SK-N-SH treated with all-trans-retinoic acid at 6 μM for 48 hours (cell line): ENCODE data around the gene CERT1.

Source experiments
- ATAC-seq: fragments of 200-7000 bp; cut with Tn5 transposase; 3 replicates; pipeline ENCODE4 v1.9.1; 2020; ENCODE audit warnings: mild to moderate bottlenecking, moderate library complexity
- ARNTL ChIP-seq: fragments of 450-650 bp; formaldehyde crosslinking; IDR thresholded peaks from 2 replicates; pipeline ENCODE4 v1.5.0; 2020; ENCODE audit warnings: low read depth, mild to moderate bottlenecking, moderate library complexity, borderline replicate concordance
- BACH2 ChIP-seq: fragments of 250-450 bp; sonication (Bioruptor Pico); IDR thresholded peaks from 2 replicates; pipeline ENCODE4 v1.9.0; 2021; ENCODE audit warnings: mild to moderate bottlenecking, borderline replicate concordance
- CSDC2 ChIP-seq: fragments of 250-450 bp; sonication (Bioruptor Pico); IDR thresholded peaks from 2 replicates; pipeline ENCODE4 v1.5.0; 2020; ENCODE audit warnings: mild to moderate bottlenecking, moderate library complexity
- ESRRG ChIP-seq: fragments of 250-450 bp; sonication (Bioruptor Pico); IDR thresholded peaks from 2 replicates; pipeline ENCODE4 v1.6.1; 2021; ENCODE audit warnings: mild to moderate bottlenecking
- GLIS3 ChIP-seq: fragments of 250-450 bp; sonication (Bioruptor Pico); IDR thresholded peaks from 2 replicates; pipeline ENCODE4 v1.5.0; 2020; ENCODE audit warnings: mild to moderate bottlenecking, moderate library complexity
- ISL1 ChIP-seq: fragments of 250-450 bp; sonication (Bioruptor Pico); IDR thresholded peaks from 2 replicates; pipeline ENCODE4 v2.1.2; 2022; ENCODE audit warnings: mild to moderate bottlenecking, moderate library complexity
- OSR1 ChIP-seq: fragments of 250-450 bp; sonication (Bioruptor Pico); IDR thresholded peaks from 2 replicates; pipeline ENCODE4 v1.8.0; 2022; ENCODE audit warnings: moderate library complexity, mild to moderate bottlenecking, inconsistent platforms
- PPARA ChIP-seq: fragments of 250-450 bp; sonication (Bioruptor Pico); IDR thresholded peaks from 2 replicates; pipeline ENCODE4 v1.5.0; 2020; ENCODE audit warnings: mild to moderate bottlenecking, borderline replicate concordance
- RARB ChIP-seq: fragments of 250-450 bp; sonication (Bioruptor Pico); IDR thresholded peaks from 2 replicates; pipeline ENCODE4 v1.8.0; 2021; ENCODE audit warnings: mild to moderate bottlenecking, moderate library complexity
- SNAI2 ChIP-seq: fragments of 250-450 bp; sonication (Bioruptor Pico); IDR thresholded peaks from 2 replicates; pipeline ENCODE4 v1.5.0; 2020; ENCODE audit warnings: mild to moderate bottlenecking, moderate library complexity
- TCF4 ChIP-seq: fragments of 250-450 bp; sonication (Bioruptor Pico); IDR thresholded peaks from 2 replicates; pipeline ENCODE4 v1.8.0; 2021; ENCODE audit warnings: mild to moderate bottlenecking, moderate library complexity, borderline replicate concordance
- ZC3H10 ChIP-seq: fragments of 250-450 bp; sonication (Bioruptor Pico); IDR thresholded peaks from 2 replicates; pipeline ENCODE4 v1.5.1; 2021; ENCODE audit warnings: mild to moderate bottlenecking, moderate library complexity
- ZFP3 ChIP-seq: fragments of 250-450 bp; sonication (Bioruptor Pico); IDR thresholded peaks from 2 replicates; pipeline ENCODE4 v1.5.0; 2020; ENCODE audit warnings: mild to moderate bottlenecking, moderate library complexity
- ZFP30 ChIP-seq: fragments of 450-650 bp; formaldehyde crosslinking; IDR thresholded peaks from 2 replicates; pipeline ENCODE4 v1.5.0; 2022; ENCODE audit warnings: mild to moderate bottlenecking, moderate library complexity
- ZNF565 ChIP-seq: fragments of 450-650 bp; formaldehyde crosslinking; conservative IDR thresholded peaks from 2 replicates; pipeline ENCODE4 v1.5.0; 2020; ENCODE audit warnings: low read depth, mild to moderate bottlenecking, moderate library complexity
- ZNF8 ChIP-seq: fragments of 450-650 bp; formaldehyde crosslinking; IDR thresholded peaks from 2 replicates; pipeline ENCODE4 v1.5.0; 2020; ENCODE audit warnings: mild to moderate bottlenecking, moderate library complexity
- TF ChIP-seq, protein P1 (sequence below): fragments of 250-450 bp; sonication (Bioruptor Pico); IDR thresholded peaks from 2 replicates; pipeline ENCODE4 v1.5.1; 2020; ENCODE audit warnings: low read depth, mild to moderate bottlenecking, moderate library complexity
- TF ChIP-seq, protein P2 (sequence below): fragments of 250-450 bp; sonication (Bioruptor Pico); IDR thresholded peaks from 2 replicates; pipeline ENCODE4 v1.8.0; 2020; ENCODE audit warnings: mild to moderate bottlenecking, moderate library complexity, borderline replicate concordance
- TF ChIP-seq, protein P3 (sequence below): fragments of 250-450 bp; sonication (Bioruptor Pico); IDR thresholded peaks from 2 replicates; pipeline ENCODE4 v1.5.1; 2021; ENCODE audit warnings: mild to moderate bottlenecking, moderate library complexity
- TF ChIP-seq, protein P4 (sequence below): fragments of 250-450 bp; sonication (Bioruptor Pico); IDR thresholded peaks from 2 replicates; pipeline ENCODE4 v1.8.0; 2021; ENCODE audit warnings: low read depth, mild to moderate bottlenecking, moderate library complexity, borderline replicate concordance
- TF ChIP-seq, protein P5 (sequence below): fragments of 250-450 bp; sonication (Bioruptor Pico); IDR thresholded peaks from 2 replicates; pipeline ENCODE4 v1.5.0; 2020; ENCODE audit warnings: mild to moderate bottlenecking, moderate library complexity

Gene CERT1

DNA sequence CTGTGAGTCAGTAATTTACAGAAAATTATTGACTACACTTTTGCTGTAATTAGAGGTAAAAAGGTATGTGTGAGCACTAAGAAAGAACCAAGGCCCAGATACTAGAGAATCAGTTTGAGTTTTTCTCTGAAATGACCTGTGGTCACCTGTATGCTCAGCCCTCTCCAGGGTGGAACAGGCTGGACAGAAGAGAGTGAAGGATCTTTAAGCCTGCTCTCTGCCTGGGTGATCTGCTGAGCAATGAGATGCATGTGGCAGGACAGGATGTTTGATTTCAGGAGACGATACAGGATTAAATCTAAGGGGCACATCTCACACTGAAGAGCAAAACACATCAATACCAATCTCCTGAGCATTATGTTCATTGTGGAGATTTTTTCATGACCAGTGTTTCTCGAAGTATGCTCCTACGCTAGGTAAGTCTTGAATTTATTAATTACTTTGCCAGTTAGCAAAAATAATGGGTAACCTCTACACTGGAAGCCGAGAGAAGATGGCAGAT is 148.9 kb downstream of the CERT1 start:
- no peak for TF ChIP-seq ZFP30 (CRISPR knock-in tag)
- TF ChIP-seq, protein P1, sequence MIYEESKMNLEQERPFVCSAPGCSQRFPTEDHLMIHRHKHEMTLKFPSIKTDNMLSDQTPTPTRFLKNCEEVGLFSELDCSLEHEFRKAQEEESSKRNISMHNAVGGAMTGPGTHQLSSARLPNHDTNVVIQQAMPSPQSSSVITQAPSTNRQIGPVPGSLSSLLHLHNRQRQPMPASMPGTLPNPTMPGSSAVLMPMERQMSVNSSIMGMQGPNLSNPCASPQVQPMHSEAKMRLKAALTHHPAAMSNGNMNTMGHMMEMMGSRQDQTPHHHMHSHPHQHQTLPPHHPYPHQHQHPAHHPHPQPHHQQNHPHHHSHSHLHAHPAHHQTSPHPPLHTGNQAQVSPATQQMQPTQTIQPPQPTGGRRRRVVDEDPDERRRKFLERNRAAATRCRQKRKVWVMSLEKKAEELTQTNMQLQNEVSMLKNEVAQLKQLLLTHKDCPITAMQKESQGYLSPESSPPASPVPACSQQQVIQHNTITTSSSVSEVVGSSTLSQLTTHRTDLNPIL (CRISPR knock-in tag), result no peak
- TF ChIP-seq, protein P2, sequence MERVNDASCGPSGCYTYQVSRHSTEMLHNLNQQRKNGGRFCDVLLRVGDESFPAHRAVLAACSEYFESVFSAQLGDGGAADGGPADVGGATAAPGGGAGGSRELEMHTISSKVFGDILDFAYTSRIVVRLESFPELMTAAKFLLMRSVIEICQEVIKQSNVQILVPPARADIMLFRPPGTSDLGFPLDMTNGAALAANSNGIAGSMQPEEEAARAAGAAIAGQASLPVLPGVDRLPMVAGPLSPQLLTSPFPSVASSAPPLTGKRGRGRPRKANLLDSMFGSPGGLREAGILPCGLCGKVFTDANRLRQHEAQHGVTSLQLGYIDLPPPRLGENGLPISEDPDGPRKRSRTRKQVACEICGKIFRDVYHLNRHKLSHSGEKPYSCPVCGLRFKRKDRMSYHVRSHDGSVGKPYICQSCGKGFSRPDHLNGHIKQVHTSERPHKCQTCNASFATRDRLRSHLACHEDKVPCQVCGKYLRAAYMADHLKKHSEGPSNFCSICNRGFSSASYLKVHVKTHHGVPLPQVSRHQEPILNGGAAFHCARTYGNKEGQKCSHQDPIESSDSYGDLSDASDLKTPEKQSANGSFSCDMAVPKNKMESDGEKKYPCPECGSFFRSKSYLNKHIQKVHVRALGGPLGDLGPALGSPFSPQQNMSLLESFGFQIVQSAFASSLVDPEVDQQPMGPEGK, result no peak
- ATAC-seq, result no peak

DNA sequence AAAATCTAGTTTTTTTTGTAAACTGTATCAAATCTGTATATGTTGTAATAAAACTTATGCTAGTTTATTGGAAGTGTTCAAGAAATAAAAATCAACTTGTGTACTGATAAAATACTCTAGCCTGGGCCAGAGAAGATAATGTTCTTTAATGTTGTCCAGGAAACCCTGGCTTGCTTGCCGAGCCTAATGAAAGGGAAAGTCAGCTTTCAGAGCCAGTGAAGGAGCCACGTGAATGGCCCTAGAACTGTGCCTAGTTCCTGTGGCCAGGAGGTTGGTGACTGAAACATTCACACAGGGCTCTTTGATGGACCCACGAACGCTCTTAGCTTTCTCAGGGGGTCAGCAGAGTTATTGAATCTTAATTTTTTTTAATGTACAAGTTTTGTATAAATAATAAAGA is 150.1 kb downstream of the CERT1 start:
- TF ChIP-seq ZNF565 (CRISPR knock-in tag), result no peak
- TF ChIP-seq, protein P3, sequence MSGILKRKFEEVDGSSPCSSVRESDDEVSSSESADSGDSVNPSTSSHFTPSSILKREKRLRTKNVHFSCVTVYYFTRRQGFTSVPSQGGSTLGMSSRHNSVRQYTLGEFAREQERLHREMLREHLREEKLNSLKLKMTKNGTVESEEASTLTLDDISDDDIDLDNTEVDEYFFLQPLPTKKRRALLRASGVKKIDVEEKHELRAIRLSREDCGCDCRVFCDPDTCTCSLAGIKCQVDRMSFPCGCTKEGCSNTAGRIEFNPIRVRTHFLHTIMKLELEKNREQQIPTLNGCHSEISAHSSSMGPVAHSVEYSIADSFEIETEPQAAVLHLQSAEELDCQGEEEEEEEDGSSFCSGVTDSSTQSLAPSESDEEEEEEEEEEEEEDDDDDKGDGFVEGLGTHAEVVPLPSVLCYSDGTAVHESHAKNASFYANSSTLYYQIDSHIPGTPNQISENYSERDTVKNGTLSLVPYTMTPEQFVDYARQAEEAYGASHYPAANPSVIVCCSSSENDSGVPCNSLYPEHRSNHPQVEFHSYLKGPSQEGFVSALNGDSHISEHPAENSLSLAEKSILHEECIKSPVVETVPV, result no peak
- no peak for TF ChIP-seq PPARA
- TF ChIP-seq, protein P4, sequence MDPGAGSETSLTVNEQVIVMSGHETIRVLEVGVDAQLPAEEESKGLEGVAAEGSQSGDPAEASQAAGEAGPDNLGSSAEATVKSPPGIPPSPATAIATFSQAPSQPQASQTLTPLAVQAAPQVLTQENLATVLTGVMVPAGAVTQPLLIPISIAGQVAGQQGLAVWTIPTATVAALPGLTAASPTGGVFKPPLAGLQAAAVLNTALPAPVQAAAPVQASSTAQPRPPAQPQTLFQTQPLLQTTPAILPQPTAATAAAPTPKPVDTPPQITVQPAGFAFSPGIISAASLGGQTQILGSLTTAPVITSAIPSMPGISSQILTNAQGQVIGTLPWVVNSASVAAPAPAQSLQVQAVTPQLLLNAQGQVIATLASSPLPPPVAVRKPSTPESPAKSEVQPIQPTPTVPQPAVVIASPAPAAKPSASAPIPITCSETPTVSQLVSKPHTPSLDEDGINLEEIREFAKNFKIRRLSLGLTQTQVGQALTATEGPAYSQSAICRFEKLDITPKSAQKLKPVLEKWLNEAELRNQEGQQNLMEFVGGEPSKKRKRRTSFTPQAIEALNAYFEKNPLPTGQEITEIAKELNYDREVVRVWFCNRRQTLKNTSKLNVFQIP (CRISPR knock-in tag), result no peak
- TF ChIP-seq, protein P2, result no peak
- no peak for TF ChIP-seq BACH2 (CRISPR knock-in tag)
- no peak for TF ChIP-seq ZFP3 (CRISPR knock-in tag)
- TF ChIP-seq TCF4, result no peak
- TF ChIP-seq ZC3H10 (CRISPR knock-in tag), result no peak
- TF ChIP-seq ARNTL (CRISPR knock-in tag), result no peak
- TF ChIP-seq SNAI2 (CRISPR knock-in tag), result no peak
- no peak for TF ChIP-seq ISL1 (CRISPR knock-in tag)
- no peak for TF ChIP-seq RARB (CRISPR knock-in tag)
- TF ChIP-seq CSDC2, result no peak
- TF ChIP-seq GLIS3 (CRISPR knock-in tag), result no peak
- TF ChIP-seq ZNF8 (CRISPR knock-in tag), result no peak
- TF ChIP-seq ZFP30 (CRISPR knock-in tag), result no peak
- ATAC-seq, result no peak

DNA sequence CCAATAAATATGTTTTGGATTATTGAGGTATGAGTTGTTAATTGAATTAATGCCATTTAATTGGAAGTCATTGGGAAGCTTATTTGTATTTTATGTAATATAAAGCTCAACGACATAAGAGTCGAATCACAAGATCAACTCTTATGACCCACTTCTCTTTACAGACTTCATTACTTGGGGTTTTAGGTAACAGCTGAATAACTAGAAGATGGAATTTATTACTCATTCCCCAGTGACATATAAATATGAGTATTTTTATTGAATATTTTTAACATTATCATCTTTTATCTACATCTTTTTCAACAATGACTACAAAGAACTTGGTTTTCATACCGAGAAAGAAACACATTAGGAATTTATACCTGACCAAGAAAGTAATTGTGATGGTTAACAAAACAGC is 153.3 kb downstream of the CERT1 start:
- TF ChIP-seq, protein P2, result no peak
- TF ChIP-seq TCF4 (no peak), RARB (CRISPR knock-in tag) (no peak), ZFP3 (CRISPR knock-in tag) (no peak), OSR1 (no peak), CSDC2 (no peak), ESRRG (CRISPR knock-in tag) (no peak), SNAI2 (CRISPR knock-in tag) (no peak), BACH2 (CRISPR knock-in tag) (no peak), PPARA (no peak), GLIS3 (CRISPR knock-in tag) (no peak)
- TF ChIP-seq, protein P5, sequence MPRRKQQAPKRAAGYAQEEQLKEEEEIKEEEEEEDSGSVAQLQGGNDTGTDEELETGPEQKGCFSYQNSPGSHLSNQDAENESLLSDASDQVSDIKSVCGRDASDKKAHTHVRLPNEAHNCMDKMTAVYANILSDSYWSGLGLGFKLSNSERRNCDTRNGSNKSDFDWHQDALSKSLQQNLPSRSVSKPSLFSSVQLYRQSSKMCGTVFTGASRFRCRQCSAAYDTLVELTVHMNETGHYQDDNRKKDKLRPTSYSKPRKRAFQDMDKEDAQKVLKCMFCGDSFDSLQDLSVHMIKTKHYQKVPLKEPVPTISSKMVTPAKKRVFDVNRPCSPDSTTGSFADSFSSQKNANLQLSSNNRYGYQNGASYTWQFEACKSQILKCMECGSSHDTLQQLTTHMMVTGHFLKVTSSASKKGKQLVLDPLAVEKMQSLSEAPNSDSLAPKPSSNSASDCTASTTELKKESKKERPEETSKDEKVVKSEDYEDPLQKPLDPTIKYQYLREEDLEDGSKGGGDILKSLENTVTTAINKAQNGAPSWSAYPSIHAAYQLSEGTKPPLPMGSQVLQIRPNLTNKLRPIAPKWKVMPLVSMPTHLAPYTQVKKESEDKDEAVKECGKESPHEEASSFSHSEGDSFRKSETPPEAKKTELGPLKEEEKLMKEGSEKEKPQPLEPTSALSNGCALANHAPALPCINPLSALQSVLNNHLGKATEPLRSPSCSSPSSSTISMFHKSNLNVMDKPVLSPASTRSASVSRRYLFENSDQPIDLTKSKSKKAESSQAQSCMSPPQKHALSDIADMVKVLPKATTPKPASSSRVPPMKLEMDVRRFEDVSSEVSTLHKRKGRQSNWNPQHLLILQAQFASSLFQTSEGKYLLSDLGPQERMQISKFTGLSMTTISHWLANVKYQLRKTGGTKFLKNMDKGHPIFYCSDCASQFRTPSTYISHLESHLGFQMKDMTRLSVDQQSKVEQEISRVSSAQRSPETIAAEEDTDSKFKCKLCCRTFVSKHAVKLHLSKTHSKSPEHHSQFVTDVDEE, result no peak
- TF ChIP-seq, protein P3, result no peak
- TF ChIP-seq, protein P1 (CRISPR knock-in tag), result no peak
- TF ChIP-seq, all 23 proteins: peak for 0
- ATAC-seq, result no peak
